ENCODE measurements around the gene SELENOS. TPM values are rescaled to one million over a fixed set of nuclear protein-coding genes. Genes with fewer than 3 reads are reported as not detected.

SELENOS gene
- total RNA-seq, 1 donor from 2014 or later: 48.9 TPM

GRCh38 chr15:101275018-101275417 lies 2.3 kb downstream of the SELENOS start:
- Mint-ChIP-seq H3K27ac (ENCODE audit: unreplicated experiment) (no peak overlapping the region), H3K27me3 (ENCODE audit: unreplicated experiment) (no peaks in the 10 kb centered on the region), H3K4me3 (ENCODE audit: unreplicated experiment) (no peak overlapping the region), H3K4me1 (ENCODE audit: unreplicated experiment) (peaks cover 5% of the 10 kb centered on the region), H3K36me3 (ENCODE audit: low read depth, unreplicated experiment) (peaks cover 48% of the 10 kb centered on the region), H3K9me3 (ENCODE audit: unreplicated experiment) (no peaks in the 10 kb centered on the region)
- DNase-seq (ENCODE audit: low spot score): no peak
- no peak for TF ChIP-seq CTCF (IDR thresholded peaks at IDR 0.05; ENCODE audit: unreplicated experiment)

- Mint-ChIP-seq H3K27me3 (ENCODE audit: unreplicated experiment) (no peaks in the 10 kb centered on the region), H3K4me1 (ENCODE audit: unreplicated experiment) (peaks cover 5% of the 10 kb centered on the region), H3K36me3 (ENCODE audit: low read depth, unreplicated experiment) (peaks cover 62% of the 10 kb centered on the region), H3K27ac (ENCODE audit: unreplicated experiment) (no peak overlapping the region), H3K4me3 (ENCODE audit: unreplicated experiment) (peak overlapping the region; percentile 10), H3K9me3 (ENCODE audit: unreplicated experiment) (no peaks in the 10 kb centered on the region)
- TF ChIP-seq CTCF (IDR thresholded peaks at IDR 0.05; ENCODE audit: unreplicated experiment): no peak
- no peak for DNase-seq (ENCODE audit: low spot score)
Measured at GRCh38 chr15:101273534-101273933, 3.8 kb downstream of the SELENOS start.

GRCh38 chr15:101272584-101272983 lies 4.7 kb downstream of the SELENOS start:
- Mint-ChIP-seq H3K27ac (ENCODE audit: unreplicated experiment) (no peak overlapping the region), H3K4me1 (ENCODE audit: unreplicated experiment) (peaks cover 3% of the 10 kb centered on the region), H3K36me3 (ENCODE audit: low read depth, unreplicated experiment) (peaks cover 60% of the 10 kb centered on the region), H3K9me3 (ENCODE audit: unreplicated experiment) (no peaks in the 10 kb centered on the region), H3K4me3 (ENCODE audit: unreplicated experiment) (no peak overlapping the region), H3K27me3 (ENCODE audit: unreplicated experiment) (no peaks in the 10 kb centered on the region)
- DNase-seq (ENCODE audit: low spot score): no peak
- TF ChIP-seq CTCF (IDR thresholded peaks at IDR 0.05; ENCODE audit: unreplicated experiment): no peak

GRCh38 chr15:101269479-101270223 lies 7.6 kb downstream of the SELENOS start:
- H3K9me3 Mint-ChIP-seq (ENCODE audit: unreplicated experiment): no peaks in the 10 kb centered on the region
- no peaks in the 10 kb centered on the region for H3K4me1 Mint-ChIP-seq (ENCODE audit: unreplicated experiment)
- no peak overlapping the region for H3K27ac Mint-ChIP-seq (ENCODE audit: unreplicated experiment)
- peaks cover 53% of the 10 kb centered on the region for H3K36me3 Mint-ChIP-seq (ENCODE audit: low read depth, unreplicated experiment)
- H3K4me3 Mint-ChIP-seq (ENCODE audit: unreplicated experiment): peak overlapping the region; percentile 52
- TF ChIP-seq CTCF (IDR thresholded peaks at IDR 0.05; ENCODE audit: unreplicated experiment): no peak
- no peak for DNase-seq (ENCODE audit: low spot score)
- H3K27me3 Mint-ChIP-seq (ENCODE audit: unreplicated experiment): peaks cover 3% of the 10 kb centered on the region

GRCh38 chr15:101267320-101268104 lies 9.8 kb downstream of the SELENOS start:
- H3K4me1 Mint-ChIP-seq (ENCODE audit: unreplicated experiment): no peaks in the 10 kb centered on the region
- H3K4me3 Mint-ChIP-seq (ENCODE audit: unreplicated experiment): no peak overlapping the region
- no peak for TF ChIP-seq CTCF (IDR thresholded peaks at IDR 0.05; ENCODE audit: unreplicated experiment)
- H3K9me3 Mint-ChIP-seq (ENCODE audit: unreplicated experiment): no peaks in the 10 kb centered on the region
- H3K27ac Mint-ChIP-seq (ENCODE audit: unreplicated experiment): no peak overlapping the region
- H3K27me3 Mint-ChIP-seq (ENCODE audit: unreplicated experiment): peaks cover 5% of the 10 kb centered on the region
- DNase-seq (ENCODE audit: low spot score): no peak
- peaks cover 37% of the 10 kb centered on the region for H3K36me3 Mint-ChIP-seq (ENCODE audit: low read depth, unreplicated experiment)

Measured in endothelial cell (in vitro differentiated cells).